Hepatocyte (in vitro differentiated cells): ENCODE results near the gene ZC3H13.

Experiments
- CTCF ChIP-seq: fragments of 200-600 bp; sonication (generic); IDR thresholded peaks from 2 replicates; pipeline ENCODE4 v1.5.1; 2016; ENCODE audit warnings: antibody characterized with exemption, mild to moderate bottlenecking; ENCODE audit not compliant: poor library complexity
- EZH2 ChIP-seq: fragments of 200-600 bp; sonication (generic); IDR thresholded peaks from 2 replicates; pipeline ENCODE4 v1.6.1; 2016; ENCODE audit warnings: antibody characterized with exemption, mild to moderate bottlenecking, borderline replicate concordance

GRCh38 chr13:46016216-46016615, 36.3 kb downstream of the ZC3H13 start:
- TF ChIP-seq EZH2 (no peak), CTCF (no peak)
